ENCODE measurements around the gene EEFSEC.

The EEFSEC gene

DNA sequence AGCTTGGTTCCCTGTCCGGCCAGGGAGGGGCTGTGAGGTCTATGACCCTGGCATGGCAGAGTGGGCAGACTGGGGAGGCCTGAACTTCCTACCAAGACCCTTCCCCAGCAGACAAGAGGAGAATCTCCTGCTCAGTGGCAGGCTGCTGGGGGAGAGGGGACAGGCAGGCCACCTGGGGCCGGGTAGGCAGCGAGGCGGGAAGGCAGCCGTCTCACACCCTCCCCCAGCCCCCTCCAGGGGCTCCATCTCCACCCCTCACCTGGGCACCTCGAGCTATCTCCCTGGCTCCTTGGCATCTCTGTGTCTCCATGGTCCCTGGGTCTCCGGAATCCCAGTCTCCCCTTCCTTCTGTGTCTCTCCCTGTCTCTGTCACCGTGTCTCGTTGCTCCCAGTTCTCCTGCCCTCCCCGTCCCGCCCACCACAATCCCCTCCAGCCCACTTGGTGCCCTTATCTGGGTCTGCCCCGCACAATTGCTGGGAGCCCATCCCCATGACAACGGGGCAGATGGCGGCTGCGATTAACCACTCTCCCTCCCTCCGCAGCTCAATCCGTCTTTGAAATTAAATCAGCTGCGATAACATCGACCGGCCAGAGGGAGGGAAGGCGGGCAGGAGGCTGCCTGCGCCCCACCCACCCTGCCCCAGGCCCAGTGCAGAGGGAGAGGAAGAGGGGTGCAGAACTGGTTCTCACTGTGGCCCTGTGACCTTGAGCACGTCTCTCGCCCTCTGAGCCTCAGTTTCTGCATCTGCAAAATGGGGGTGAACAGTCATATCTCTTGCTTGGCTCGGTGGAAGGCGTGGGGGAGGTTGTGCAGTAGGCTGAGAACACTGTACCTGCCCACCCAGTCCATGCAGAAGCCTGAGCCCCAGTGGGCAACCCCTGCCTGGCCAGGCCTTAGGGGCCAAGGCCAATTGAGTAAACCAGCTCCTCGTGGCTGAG, 303.8 kb downstream of the EEFSEC start:
- DNase-seq: no peak

DNA sequence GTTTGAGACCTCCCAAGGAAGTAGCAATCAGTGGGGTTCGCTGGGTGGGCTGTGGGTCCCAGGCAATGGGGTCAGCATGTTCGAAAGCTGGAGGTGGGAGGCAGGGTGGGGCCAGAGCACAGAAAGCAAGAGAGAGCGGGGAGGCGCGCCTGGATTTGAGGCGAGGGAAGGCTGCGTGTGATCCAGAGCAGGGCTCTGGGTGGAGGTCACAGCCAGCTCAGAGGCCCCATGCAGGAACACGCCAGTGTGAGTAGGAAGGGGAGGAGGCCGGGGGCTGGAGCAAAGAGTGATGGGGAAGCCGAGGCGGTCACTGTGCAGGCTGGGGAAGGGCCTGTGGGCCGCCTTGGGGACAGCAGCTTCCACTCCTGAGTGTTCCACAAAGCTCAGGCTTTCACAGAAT, 304.7 kb downstream of the EEFSEC start:
- DNase-seq: no peak
